Natural killer cell (primary cell): Measurements from ENCODE around the gene ADAP1. TPM values are rescaled to one million over a fixed set of nuclear protein-coding genes. Genes with fewer than 3 reads are reported as not detected.

Source experiments
- ATAC-seq, 3 donors: fragments of 150-1000 bp in 2 of 3; fragments of 200-7000 bp in 1 of 3; cut with Tn5 transposase; 1 replicate in 1 of 3; 2 replicates in 2 of 3; pipeline ENCODE4 v1.10.0; 2021; ENCODE audit warnings: mild to moderate bottlenecking in 2 of 3, moderate library complexity in 2 of 3
- DNase-seq, 2 donors: peaks; one replicate each; pipeline versions ENCODE4 v3.0.0 to v3.0.0-alpha.2; 2013 to 2021; ENCODE audit warnings: mixed read lengths in 1 of 2
- H3K27ac ChIP-seq: one replicate; pipeline ENCODE4 v1.5.1; 2013; ENCODE audit warnings: mild to moderate bottlenecking, low read length
- H3K27me3 ChIP-seq: one replicate; pipeline ENCODE4 v1.6.1; 2013; ENCODE audit warnings: low read length; ENCODE audit not compliant: control insufficient read depth, insufficient read depth
- H3K36me3 ChIP-seq: one replicate; pipeline ENCODE4 v1.6.1; 2013; ENCODE audit warnings: low read length; ENCODE audit not compliant: control insufficient read depth, insufficient read depth
- H3K4me1 ChIP-seq: one replicate; pipeline ENCODE4 v1.6.1; 2013; ENCODE audit warnings: low read length; ENCODE audit not compliant: control insufficient read depth, insufficient read depth
- H3K4me3 ChIP-seq: one replicate; pipeline ENCODE4 v1.5.1; 2013; ENCODE audit warnings: low read length
- H3K9me3 ChIP-seq: one replicate; pipeline ENCODE4 v1.6.1; 2013; ENCODE audit warnings: low read length; ENCODE audit not compliant: control insufficient read depth, insufficient read depth
- H3K27ac Mint-ChIP-seq, 2 donors: one replicate each; pipeline ENCODE4 v1.8.0; 2022; ENCODE audit warnings: mild to moderate bottlenecking in 2 of 2, mixed read lengths in 2 of 2, moderate library complexity in 1 of 2
- H3K27me3 Mint-ChIP-seq, 2 donors: one replicate each; pipeline ENCODE4 v1.8.0; 2022; ENCODE audit warnings: low read depth in 2 of 2, mixed read lengths in 2 of 2
- H3K36me3 Mint-ChIP-seq: one replicate; pipeline ENCODE4 v1.8.0; 2022; ENCODE audit warnings: mixed read lengths
- H3K4me1 Mint-ChIP-seq, 2 donors: one replicate each; pipeline ENCODE4 v1.8.0; 2022; ENCODE audit warnings: mixed read lengths in 2 of 2
- H3K4me3 Mint-ChIP-seq: one replicate; pipeline ENCODE4 v1.8.0; 2022; ENCODE audit warnings: mild to moderate bottlenecking, moderate library complexity, mixed read lengths
- H3K9me3 Mint-ChIP-seq, 2 donors: one replicate each; pipeline ENCODE4 v1.8.0; 2022; ENCODE audit warnings: mixed read lengths in 2 of 2
- CTCF ChIP-seq: fragments of 200-600 bp; IDR thresholded peaks from one replicate; pipeline ENCODE4 v1.8.0; 2022; ENCODE audit warnings: antibody characterized with exemption
- WGBS: methylation state at CpG from one replicate; pipeline ENCODE4 v1.1.7; 2013; ENCODE audit warnings: missing lambda C conversion rate; ENCODE audit not compliant: insufficient coverage; 5-methylcytosine and 5-hydroxymethylcytosine counted together
- intact Hi-C: fragments of 100-400 bp; cut with micrococcal nuclease; formaldehyde crosslinking; loops from one replicate; pipeline ENCODE4 v1.14.2; 2022
- total RNA-seq, 4 donors: library from RNA; stranded (reverse); fragments of 120-200 nt in 1 of 4; gene quantifications; one replicate each; pipeline versions ENCODE4 v1.2.3 to v1.2.4, GENCODE V29; 2013 to 2022

ADAP1 gene
- total RNA-seq, 3 donors from 2014 or later (not counting 1 experiment from before 2014, with no cell fraction given), result 87.2 to 117 (median 89.2) TPM

DNA sequence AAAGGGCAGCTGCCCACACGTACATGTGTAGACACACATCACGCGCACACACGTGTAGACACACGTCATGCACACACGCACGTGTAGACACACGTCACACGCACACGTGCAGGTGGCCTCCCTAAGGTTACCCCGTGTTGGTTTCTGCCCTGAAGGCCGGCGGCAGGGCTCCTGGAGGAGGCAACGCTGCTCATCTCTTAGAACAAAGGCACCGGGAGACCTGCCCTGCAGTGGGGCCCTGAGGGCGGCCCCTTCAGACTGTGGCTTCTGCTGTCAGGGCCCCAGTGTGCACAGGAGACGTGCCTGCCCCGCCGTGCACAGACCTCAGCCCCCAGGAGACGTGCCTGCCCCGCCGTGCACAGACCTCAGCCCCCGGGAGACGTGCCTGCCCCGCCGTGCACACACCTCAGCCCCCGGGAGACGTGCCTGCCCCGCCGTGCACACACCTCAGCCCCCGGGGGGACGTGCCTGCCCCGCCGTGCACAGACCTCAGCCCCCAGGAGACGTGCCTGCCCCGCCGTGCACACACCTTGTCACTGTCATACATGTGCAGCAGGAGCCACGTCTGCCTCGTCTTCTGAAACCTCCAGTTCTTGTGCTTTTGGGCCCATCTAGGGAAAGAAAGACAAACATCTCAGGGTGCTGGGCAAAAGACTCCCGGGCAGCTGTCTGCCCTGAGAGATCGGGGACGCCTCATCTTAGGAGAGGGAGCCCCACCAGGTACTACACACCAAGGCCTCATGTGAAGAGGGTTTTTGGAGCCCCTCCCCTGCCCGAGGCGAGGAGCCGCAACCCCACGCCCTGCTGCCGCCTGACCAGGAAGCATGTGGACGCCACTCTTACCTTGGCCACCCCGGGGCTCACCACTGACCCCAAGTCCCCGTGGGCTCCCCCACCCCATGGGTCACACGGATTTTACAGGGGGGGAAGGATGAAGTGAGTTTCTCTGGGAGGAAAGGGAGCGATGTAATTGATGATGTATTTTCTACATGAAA, 45.8 kb upstream of the ADAP1 start:
- peaks cover 21% of the 10 kb centered on the region for H3K4me1 ChIP-seq
- no peak overlapping the region for H3K4me3 Mint-ChIP-seq
- DNase-seq (no peak), ATAC-seq (no peak)
- no peaks in the 10 kb centered on the region for H3K36me3 ChIP-seq
- TF ChIP-seq CTCF, result no peak
- H3K4me3 ChIP-seq, result no peak overlapping the region
- peak overlapping the region in 1 of 2 donors; percentile 77 for H3K27ac Mint-ChIP-seq
- no peaks in the 10 kb centered on the region for H3K36me3 Mint-ChIP-seq
- H3K4me1 Mint-ChIP-seq, result peaks cover 0 to 10% of the 10 kb centered on the region in 2 donors
- no peaks in the 10 kb centered on the region for H3K27me3 ChIP-seq
- no peak overlapping the region for H3K27ac ChIP-seq
- 78% methylated on average over 51 of the region's 52 CpGs for WGBS
- no peaks in the 10 kb centered on the region for H3K27me3 Mint-ChIP-seq
- no peaks in the 10 kb centered on the region for H3K9me3 Mint-ChIP-seq
- intact Hi-C loops, result no loop called here
- H3K9me3 ChIP-seq, result no peaks in the 10 kb centered on the region

GRCh38 chr7:999149-999879, 44.8 kb upstream of the ADAP1 start:
- Histone ChIP-seq H3K27me3 (no peaks in the 10 kb centered on the region), H3K4me3 (no peak overlapping the region), H3K36me3 (no peaks in the 10 kb centered on the region), H3K4me1 (peaks cover 21% of the 10 kb centered on the region), H3K9me3 (no peaks in the 10 kb centered on the region), H3K27ac (no peak overlapping the region)
- WGBS, result 95% methylated on average over 28 of the region's 28 CpGs
- DNase-seq (no peak), ATAC-seq (no peak)
- H3K27ac Mint-ChIP-seq, result no peak overlapping the region
- intact Hi-C loops, result no loop called here
- H3K9me3 Mint-ChIP-seq, result no peaks in the 10 kb centered on the region
- peaks cover 0 to 10% of the 10 kb centered on the region in 2 donors for H3K4me1 Mint-ChIP-seq
- H3K27me3 Mint-ChIP-seq, result no peaks in the 10 kb centered on the region
- no peak overlapping the region for H3K4me3 Mint-ChIP-seq
- TF ChIP-seq CTCF, result no peak
- no peaks in the 10 kb centered on the region for H3K36me3 Mint-ChIP-seq

GRCh38 chr7:997404-998395, 43.2 kb upstream of the ADAP1 start:
- TF ChIP-seq CTCF, result no peak
- Histone ChIP-seq H3K27me3 (no peaks in the 10 kb centered on the region), H3K4me1 (peaks cover 31% of the 10 kb centered on the region), H3K27ac (no peak overlapping the region), H3K9me3 (no peaks in the 10 kb centered on the region), H3K4me3 (no peak overlapping the region), H3K36me3 (no peaks in the 10 kb centered on the region)
- no peaks in the 10 kb centered on the region for H3K27me3 Mint-ChIP-seq
- H3K36me3 Mint-ChIP-seq, result no peaks in the 10 kb centered on the region
- H3K9me3 Mint-ChIP-seq, result no peaks in the 10 kb centered on the region
- peaks cover 5 to 18% of the 10 kb centered on the region in 2 donors for H3K4me1 Mint-ChIP-seq
- no peak for ATAC-seq
- DNase-seq, result no peak
- H3K27ac Mint-ChIP-seq, result no peak overlapping the region
- intact Hi-C loops, result no loop called here
- 95% methylated on average over 45 of the region's 45 CpGs for WGBS
- no peak overlapping the region for H3K4me3 Mint-ChIP-seq
